Calu3 (cell line): ENCODE measurements around the gene ELL. TPM values are rescaled to one million over a fixed set of nuclear protein-coding genes. Genes with fewer than 3 reads are reported as not detected.

ENCODE experiments used
- BruUV-seq: library from RNA; stranded (reverse); fragments of 400-500 nt; replicated peaks from 2 replicates; lab custom pipeline; 2021; lab: Mats Ljungman, UMichigan
- CTCF ChIA-PET: fragments of 300-600 bp; sonication (Branson Sonifier 250); formaldehyde crosslinking; loops from one replicate; lab custom pipeline; 2022; ENCODE audit warnings: antibody characterized with exemption; lab: Charles Lee
- DNase-seq: peaks from one replicate; pipeline ENCODE4 v3.0.0; 2022
- H3K27ac Mint-ChIP-seq: one replicate; pipeline ENCODE4 v1.8.0; 2022; ENCODE audit warnings: mixed read lengths; ENCODE audit not compliant: unreplicated experiment
- H3K27me3 Mint-ChIP-seq: one replicate; pipeline ENCODE4 v1.8.0; 2022; ENCODE audit warnings: mixed read lengths; ENCODE audit not compliant: unreplicated experiment
- H3K36me3 Mint-ChIP-seq: one replicate; pipeline ENCODE4 v1.8.0; 2022; ENCODE audit warnings: mild to moderate bottlenecking, moderate library complexity, mixed read lengths; ENCODE audit not compliant: insufficient read depth, unreplicated experiment
- H3K4me1 Mint-ChIP-seq: one replicate; pipeline ENCODE4 v1.8.0; 2022; ENCODE audit warnings: mild to moderate bottlenecking, low read depth, mixed read lengths; ENCODE audit not compliant: unreplicated experiment
- H3K4me3 Mint-ChIP-seq: one replicate; pipeline ENCODE4 v1.8.0; 2022; ENCODE audit warnings: mild to moderate bottlenecking, low read depth, moderate library complexity, mixed read lengths; ENCODE audit not compliant: unreplicated experiment
- H3K9me3 Mint-ChIP-seq: one replicate; pipeline ENCODE4 v1.8.0; 2022; ENCODE audit warnings: low read depth, mixed read lengths; ENCODE audit not compliant: unreplicated experiment
- CTCF ChIP-seq: fragments of 200-600 bp; IDR thresholded peaks from one replicate; pipeline ENCODE4 v1.8.0; 2022; ENCODE audit warnings: antibody characterized with exemption; ENCODE audit not compliant: unreplicated experiment
- intact Hi-C: fragments of 100-400 bp; cut with micrococcal nuclease; formaldehyde crosslinking; loops from one replicate; pipeline ENCODE4 v1.10.0; 2022; ENCODE audit not compliant: unreplicated experiment
- total RNA-seq: library from RNA; stranded (reverse); gene quantifications from 2 replicates; pipeline ENCODE4 v1.2.3, GENCODE V29; 2022

Gene ELL
- total RNA-seq, 1 experiment from 2014 or later = 11.0 TPM

- BruUV-seq = no TSS peak
- CTCF ChIA-PET = no interaction called here
- Mint-ChIP-seq H3K9me3 (no peaks in the 10 kb centered on the region), H3K4me3 (no peak overlapping the region), H3K36me3 (no peaks in the 10 kb centered on the region), H3K4me1 (peaks cover 8% of the 10 kb centered on the region), H3K27ac (no peak overlapping the region), H3K27me3 (no peaks in the 10 kb centered on the region)
- intact Hi-C loops = no loop called here
- no peak for DNase-seq
- no peak for TF ChIP-seq CTCF
Measured at GRCh38 chr19:18489627-18490184, 32.2 kb downstream of the ELL start.

DNA sequence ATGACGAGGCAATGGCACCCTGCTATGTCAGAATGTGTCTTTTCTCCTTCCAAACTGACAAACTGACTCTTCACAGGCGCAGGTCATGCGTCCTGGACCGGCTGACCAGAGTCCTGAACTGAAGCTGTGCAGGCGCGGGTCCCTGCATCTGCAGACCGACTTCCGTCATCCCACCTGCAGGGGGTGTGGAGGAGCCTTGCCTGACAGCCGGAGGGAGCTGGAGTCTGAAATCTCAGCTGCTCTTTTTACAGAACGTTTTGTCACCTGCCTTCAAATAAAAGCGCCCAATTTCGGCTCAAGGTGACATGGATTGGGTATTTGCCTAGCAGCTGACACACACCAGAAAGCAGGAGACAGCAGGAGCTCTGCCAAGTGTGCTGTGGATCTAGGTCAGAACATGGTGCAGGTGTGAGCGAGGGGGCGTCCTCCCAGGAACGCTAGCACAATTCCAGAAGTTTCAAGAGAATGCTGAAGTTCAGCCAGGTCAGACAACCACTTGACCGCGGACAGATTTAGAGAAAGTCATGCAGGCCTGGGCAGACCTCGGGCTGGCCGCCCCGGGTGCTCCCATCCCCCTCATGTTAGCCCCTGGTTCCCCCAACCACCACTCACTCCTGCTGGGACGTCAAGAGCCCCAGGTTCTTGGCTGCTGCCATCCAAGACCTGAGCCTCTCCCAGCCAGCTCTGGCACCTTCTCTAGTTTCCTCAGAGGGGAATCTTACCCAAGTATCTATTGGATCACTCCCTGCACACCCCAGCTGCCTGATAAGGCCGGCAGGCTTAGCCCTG, 32.8 kb downstream of the ELL start:
- H3K9me3 Mint-ChIP-seq = no peaks in the 10 kb centered on the region
- H3K4me3 Mint-ChIP-seq = no peak overlapping the region
- H3K27me3 Mint-ChIP-seq = no peaks in the 10 kb centered on the region
- BruUV-seq = no TSS peak
- DNase-seq = peak; percentile 22
- intact Hi-C loops = no loop called here
- no peak for TF ChIP-seq CTCF
- peaks cover under 1% of the 10 kb centered on the region for H3K36me3 Mint-ChIP-seq
- peaks cover 8% of the 10 kb centered on the region for H3K4me1 Mint-ChIP-seq
- H3K27ac Mint-ChIP-seq = no peak overlapping the region
- CTCF ChIA-PET = interaction anchor here (1.0 kb wide), 2 partner anchors 26 to 31 kb away, joined by 3 to 4 read pairs; no protein-coding TSS in a partner anchor

DNA sequence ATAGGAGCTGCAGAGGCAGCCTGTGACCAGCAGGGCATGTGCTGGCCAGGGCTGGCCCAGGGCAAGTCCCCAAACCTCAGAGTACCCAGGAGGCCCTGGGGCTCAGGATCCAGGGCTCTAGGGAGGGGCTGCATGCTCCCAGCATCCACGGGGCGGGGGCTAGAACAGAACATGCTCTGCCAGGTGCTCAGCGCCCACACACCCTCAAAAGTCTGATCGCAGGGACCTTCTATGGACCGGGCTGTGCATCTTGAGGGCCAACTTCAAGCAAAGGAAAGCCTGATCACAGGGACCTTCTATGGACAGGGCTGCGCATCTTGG, 33.5 kb downstream of the ELL start:
- peak; percentile 14 for DNase-seq
- no TSS peak for BruUV-seq
- no peaks in the 10 kb centered on the region for H3K27me3 Mint-ChIP-seq
- H3K36me3 Mint-ChIP-seq = peaks cover 5% of the 10 kb centered on the region
- CTCF ChIA-PET = interaction anchor here (1.0 kb wide), 2 partner anchors 27 to 32 kb away, joined by 3 to 4 read pairs; no protein-coding TSS in a partner anchor
- intact Hi-C loops = no loop called here
- no peak overlapping the region for H3K27ac Mint-ChIP-seq
- H3K4me1 Mint-ChIP-seq = peaks cover 8% of the 10 kb centered on the region
- H3K9me3 Mint-ChIP-seq = no peaks in the 10 kb centered on the region
- no peak for TF ChIP-seq CTCF
- no peak overlapping the region for H3K4me3 Mint-ChIP-seq

DNA sequence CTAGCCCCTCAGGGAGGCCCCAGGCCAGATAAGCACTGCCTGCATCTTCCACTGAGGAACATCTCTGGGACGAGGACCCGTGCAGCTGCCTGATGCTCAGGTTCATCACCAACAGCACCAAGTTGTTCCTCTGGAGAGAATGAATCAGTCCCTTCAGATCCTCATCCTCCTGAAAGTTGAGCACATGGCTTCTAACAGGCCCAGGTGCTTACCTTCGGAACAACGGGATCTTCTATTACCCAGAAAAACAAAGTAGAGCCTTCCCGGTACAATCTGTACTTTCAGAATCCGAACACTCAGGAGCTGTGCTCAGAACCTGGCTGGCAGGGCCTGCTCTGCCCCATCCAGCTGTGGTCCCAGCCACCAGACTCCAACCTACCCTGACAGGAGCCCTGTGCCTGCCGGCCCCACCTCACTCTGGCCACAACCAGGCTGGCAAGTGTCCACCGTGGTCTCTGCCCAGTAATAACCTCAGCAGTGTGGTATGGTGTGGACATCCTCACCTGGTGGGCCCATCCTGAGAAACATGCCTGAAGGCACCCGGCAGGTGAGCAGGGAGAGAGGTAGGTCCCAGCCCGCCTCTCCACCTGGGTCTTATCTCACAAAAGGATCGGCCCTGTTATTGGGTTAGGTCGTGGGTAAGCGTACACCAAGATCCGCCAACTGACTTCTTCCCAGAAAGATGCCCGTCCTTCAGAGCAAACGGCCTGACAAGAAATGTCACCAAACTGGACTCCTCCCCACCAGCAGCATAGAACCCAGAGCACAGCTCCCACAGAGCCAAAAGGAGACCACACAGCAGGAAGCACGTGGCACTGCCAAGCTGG, 34.1 kb downstream of the ELL start:
- TF ChIP-seq CTCF = no peak
- Mint-ChIP-seq H3K36me3 (peaks cover 5% of the 10 kb centered on the region), H3K4me1 (peaks cover 8% of the 10 kb centered on the region), H3K9me3 (no peaks in the 10 kb centered on the region), H3K27ac (no peak overlapping the region), H3K27me3 (no peaks in the 10 kb centered on the region), H3K4me3 (no peak overlapping the region)
- CTCF ChIA-PET = interaction anchor here (1.0 kb wide), 2 partner anchors 27 to 32 kb away, joined by 3 to 4 read pairs; no protein-coding TSS in a partner anchor
- BruUV-seq = no TSS peak
- no peak for DNase-seq
- intact Hi-C loops = no loop called here
